Activated T-cell treated with anti-CD3 and anti-CD28 coated beads, Interleukin-2, amount 50 U/mL, for 72 hours (primary cell): Measurements from ENCODE around the gene CYP1B1. TPM values are rescaled to one million over a fixed set of nuclear protein-coding genes. Genes with fewer than 3 reads are reported as not detected.
"Not testable (repeated sequence)": the region's sequence is repeated elsewhere in the genome, so short reads cannot be mapped to it uniquely, and the experiment has no call there.

ENCODE experiments used
- ATAC-seq, 2 donors: fragments of 150-1000 bp; cut with Tn5 transposase; replicated peaks in 1 of 2; 2 replicates each; pipeline ENCODE4 v1.10.0; 2021; ENCODE audit warnings: moderate library complexity in 2 of 2, mild to moderate bottlenecking in 1 of 2
- DNase-seq, 2 donors: peaks; one replicate each; pipeline ENCODE4 v3.0.0; 2021 to 2022; ENCODE audit warnings: mixed read lengths in 1 of 2
- H3K27ac Mint-ChIP-seq: one replicate; pipeline ENCODE4 v1.8.0; 2022; ENCODE audit warnings: mild to moderate bottlenecking, moderate library complexity, mixed read lengths
- H3K27me3 Mint-ChIP-seq: one replicate; pipeline ENCODE4 v1.8.0; 2022; ENCODE audit warnings: low read depth, mixed read lengths
- H3K36me3 Mint-ChIP-seq, 2 donors: one replicate each; pipeline ENCODE4 v1.8.0; 2022; ENCODE audit warnings: mixed read lengths in 2 of 2, mild to moderate bottlenecking in 1 of 2; ENCODE audit not compliant: insufficient read depth in 2 of 2
- H3K4me1 Mint-ChIP-seq: one replicate; pipeline ENCODE4 v1.8.0; 2022; ENCODE audit warnings: low read depth, mixed read lengths
- H3K4me3 Mint-ChIP-seq, 2 donors: one replicate each; pipeline ENCODE4 v1.8.0; 2022; ENCODE audit warnings: mild to moderate bottlenecking in 2 of 2, mixed read lengths in 2 of 2, moderate library complexity in 2 of 2
- H3K9me3 Mint-ChIP-seq, 2 donors: one replicate each; pipeline ENCODE4 v1.8.0; 2022; ENCODE audit warnings: mixed read lengths in 2 of 2
- total RNA-seq, 2 donors: library from RNA; stranded (reverse); gene quantifications; one replicate each; pipeline ENCODE4 v1.2.3, GENCODE V29; 2022

The CYP1B1 gene
- 10 to 100 TPM in 1 of 2 donors, 1 to 10 TPM in 1; 9.5 to 24.3 TPM for total RNA-seq

DNA sequence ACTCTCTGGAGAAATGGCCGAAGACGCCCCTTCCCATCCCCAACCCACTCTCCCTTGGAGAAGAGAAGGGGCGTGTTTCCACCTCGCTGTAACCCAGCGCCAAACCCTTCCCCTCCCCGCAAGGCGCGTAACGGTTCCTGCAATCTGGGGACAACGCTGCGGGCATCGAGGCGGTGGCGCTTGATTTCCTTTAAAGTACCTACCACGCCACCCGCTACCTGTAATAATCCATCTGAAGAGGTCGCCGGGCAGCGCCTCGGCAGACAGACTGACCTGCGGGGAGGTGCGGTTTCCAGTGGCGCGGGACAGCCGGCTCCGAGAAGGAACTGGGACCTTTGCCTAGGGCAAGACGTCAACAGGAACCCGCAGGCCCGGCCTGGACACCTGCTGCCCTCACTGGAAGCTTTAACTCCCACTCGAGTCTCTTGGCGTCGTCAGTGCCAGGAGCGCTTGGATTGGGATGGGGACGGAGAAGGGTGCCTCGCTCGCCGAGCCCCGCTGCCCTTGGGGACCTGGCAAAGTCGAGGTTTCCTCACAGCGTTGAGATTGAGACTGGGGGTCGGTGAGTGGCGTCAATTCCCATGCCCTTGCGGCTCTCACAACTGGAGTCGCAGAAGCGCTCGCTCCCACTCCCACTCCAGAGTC is at the start of gene CYP1B1:
Gene CYP1B1, minus strand, starts transcription at position 645 of the 645 bp plus-strand sequence. CDS start 763 bp downstream, outside the sequence.
- ATAC-seq (no peak), DNase-seq (no peak)
- Mint-ChIP-seq H3K36me3 (peaks cover 0 to 11% of the 10 kb centered on the region in 2 donors), H3K9me3 (no peaks in the 10 kb centered on the region), H3K27me3 (peaks cover 38% of the 10 kb centered on the region), H3K4me1 (peaks cover 54% of the 10 kb centered on the region), H3K4me3 (peak within 1 kb of the TSS; percentile 91 to 93), H3K27ac (peak within 1 kb of the TSS; percentile 90)

GRCh38 chr2:38125007-38125406 is 49.1 kb upstream of the CYP1B1 start:
- Mint-ChIP-seq H3K36me3 (peaks cover 7 to 13% of the 10 kb centered on the region in 2 donors), H3K4me3 (no peak overlapping the region), H3K4me1 (no peaks in the 10 kb centered on the region), H3K27me3 (peaks cover 9% of the 10 kb centered on the region), H3K9me3 (peaks cover 10 to 13% of the 10 kb centered on the region in 2 donors), H3K27ac (no peak overlapping the region)
- DNase-seq (no peak), ATAC-seq (no peak)

DNA sequence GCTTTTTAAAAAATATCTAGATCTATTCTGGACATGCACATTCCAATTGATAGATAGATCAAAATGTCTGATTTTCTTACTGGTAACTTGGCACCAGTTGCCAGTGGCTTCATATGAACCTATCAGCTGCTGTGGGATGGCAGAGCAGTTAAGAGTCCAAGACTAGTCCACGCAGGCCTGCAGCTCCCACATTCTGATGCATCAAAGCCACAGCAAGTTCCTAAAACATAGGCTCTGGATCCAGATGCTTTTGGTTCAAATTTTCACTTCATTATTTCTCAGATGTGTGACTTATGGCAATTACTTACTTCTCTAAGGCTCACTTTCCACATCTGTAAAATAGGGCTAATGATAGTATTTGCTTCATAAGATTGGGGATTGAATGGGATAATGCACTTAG is 48.0 kb upstream of the CYP1B1 start:
- DNase-seq (no peak), ATAC-seq (no peak)
- Mint-ChIP-seq H3K4me3 (no peak overlapping the region), H3K27me3 (peaks cover 9% of the 10 kb centered on the region), H3K36me3 (peaks cover 7 to 13% of the 10 kb centered on the region in 2 donors), H3K9me3 (peaks cover 10 to 13% of the 10 kb centered on the region in 2 donors), H3K4me1 (no peaks in the 10 kb centered on the region), H3K27ac (no peak overlapping the region)

GRCh38 chr2:38122344-38122743 is 46.4 kb upstream of the CYP1B1 start:
- Mint-ChIP-seq H3K36me3 (peaks cover 5 to 9% of the 10 kb centered on the region in 2 donors), H3K27me3 (peaks cover 9% of the 10 kb centered on the region), H3K4me3 (no peak overlapping the region), H3K27ac (no peak overlapping the region), H3K4me1 (no peaks in the 10 kb centered on the region), H3K9me3 (peaks cover 8 to 10% of the 10 kb centered on the region in 2 donors)
- no peak for ATAC-seq
- DNase-seq = no peak

DNA sequence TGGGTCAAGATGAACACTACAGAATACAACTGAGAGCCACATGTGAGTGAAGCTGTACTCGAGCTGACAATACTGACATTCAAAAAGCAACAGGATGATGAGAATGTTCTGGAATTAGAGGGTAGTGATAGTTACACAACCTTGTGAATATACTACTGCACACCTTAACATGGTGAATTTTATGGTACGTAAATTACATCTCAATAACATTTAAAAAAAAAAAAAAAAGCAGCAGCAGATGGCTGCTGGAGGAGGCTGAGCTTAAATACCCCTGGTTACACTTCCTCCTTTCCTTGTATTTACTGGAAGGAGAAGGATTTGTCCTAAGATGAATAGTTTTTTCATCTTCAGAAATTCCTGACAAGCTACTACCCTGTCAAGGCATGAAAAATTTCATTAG is 45.5 kb upstream of the CYP1B1 start:
- Mint-ChIP-seq H3K36me3 (peaks cover 0 to 1% of the 10 kb centered on the region in 2 donors), H3K27ac (no peak overlapping the region), H3K27me3 (peaks cover 9% of the 10 kb centered on the region), H3K9me3 (peaks cover 1 to 3% of the 10 kb centered on the region in 2 donors), H3K4me1 (no peaks in the 10 kb centered on the region), H3K4me3 (no peak overlapping the region)
- no peak for DNase-seq
- no peak for ATAC-seq

GRCh38 chr2:38120829-38121228 is 44.9 kb upstream of the CYP1B1 start:
- Mint-ChIP-seq H3K4me3 (no peak overlapping the region), H3K9me3 (peaks cover 0 to under 1% of the 10 kb centered on the region in 2 donors), H3K27ac (no peak overlapping the region), H3K27me3 (peaks cover 9% of the 10 kb centered on the region), H3K36me3 (no peaks in the 10 kb centered on the region), H3K4me1 (no peaks in the 10 kb centered on the region)
- DNase-seq (no peak), ATAC-seq (no peak)

- no peaks in the 10 kb centered on the region for H3K9me3 Mint-ChIP-seq
- H3K27me3 Mint-ChIP-seq = peaks cover 9% of the 10 kb centered on the region
- no peak for ATAC-seq
- peaks cover 4% of the 10 kb centered on the region for H3K4me1 Mint-ChIP-seq
- DNase-seq = no peak
- H3K4me3 Mint-ChIP-seq = no peak overlapping the region
- H3K27ac Mint-ChIP-seq = no peak overlapping the region
- no peaks in the 10 kb centered on the region for H3K36me3 Mint-ChIP-seq
Observed at GRCh38 chr2:38120264-38120592, 44.3 kb upstream of the CYP1B1 start.

GRCh38 chr2:38116762-38117161 is 40.8 kb upstream of the CYP1B1 start:
- Mint-ChIP-seq H3K9me3 (peaks cover 2 to 3% of the 10 kb centered on the region in 2 donors), H3K36me3 (peaks cover 3 to 11% of the 10 kb centered on the region in 2 donors), H3K4me1 (peaks cover 19% of the 10 kb centered on the region), H3K4me3 (no peak overlapping the region), H3K27ac (no peak overlapping the region), H3K27me3 (peaks cover 38% of the 10 kb centered on the region)
- DNase-seq (no peak), ATAC-seq (no peak)

DNA sequence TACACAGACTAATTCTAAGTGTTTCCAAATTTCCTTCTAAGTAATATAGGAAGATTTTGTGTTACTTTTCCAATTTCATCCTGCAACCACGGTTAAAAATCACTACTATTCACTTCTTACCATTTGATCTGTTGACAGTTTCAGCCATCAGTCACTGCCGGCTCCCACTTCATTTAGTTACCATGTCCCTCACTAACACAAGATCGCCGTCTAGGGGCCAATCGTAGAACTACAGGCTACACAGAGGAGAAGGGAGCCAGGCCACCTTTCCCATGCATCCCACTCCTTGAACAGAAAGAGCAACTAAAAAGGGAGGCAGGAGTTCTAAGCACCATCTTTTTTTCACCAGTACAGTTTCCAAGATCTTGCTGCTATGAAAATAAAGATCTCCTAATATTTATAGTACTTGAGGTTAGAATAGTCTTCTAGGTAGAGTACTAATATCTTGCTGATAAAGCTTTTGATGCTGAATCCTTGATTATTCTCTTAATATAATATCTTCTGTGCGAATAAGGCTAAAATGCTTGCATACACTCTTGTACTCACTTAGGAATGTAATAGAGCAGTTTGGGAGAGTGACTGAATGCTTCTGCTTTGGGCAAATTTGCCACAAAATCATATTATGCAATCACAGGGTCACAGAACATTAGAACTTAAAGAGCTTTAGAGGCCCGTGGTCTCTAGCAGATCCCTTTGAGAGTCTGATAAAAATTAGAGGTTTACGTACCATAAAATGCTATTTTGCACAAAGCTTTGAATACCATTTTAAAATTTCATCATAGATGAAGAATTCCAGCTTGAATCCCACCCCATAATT is 39.5 kb upstream of the CYP1B1 start:
- Mint-ChIP-seq H3K4me3 (no peak overlapping the region), H3K27ac (no peak overlapping the region), H3K9me3 (peaks cover 3 to 6% of the 10 kb centered on the region in 2 donors), H3K36me3 (peaks cover 3 to 17% of the 10 kb centered on the region in 2 donors), H3K4me1 (peaks cover 19% of the 10 kb centered on the region), H3K27me3 (peaks cover 43% of the 10 kb centered on the region)
- ATAC-seq = peak; percentile 75 to 76
- peak; percentile 83 for DNase-seq

DNA sequence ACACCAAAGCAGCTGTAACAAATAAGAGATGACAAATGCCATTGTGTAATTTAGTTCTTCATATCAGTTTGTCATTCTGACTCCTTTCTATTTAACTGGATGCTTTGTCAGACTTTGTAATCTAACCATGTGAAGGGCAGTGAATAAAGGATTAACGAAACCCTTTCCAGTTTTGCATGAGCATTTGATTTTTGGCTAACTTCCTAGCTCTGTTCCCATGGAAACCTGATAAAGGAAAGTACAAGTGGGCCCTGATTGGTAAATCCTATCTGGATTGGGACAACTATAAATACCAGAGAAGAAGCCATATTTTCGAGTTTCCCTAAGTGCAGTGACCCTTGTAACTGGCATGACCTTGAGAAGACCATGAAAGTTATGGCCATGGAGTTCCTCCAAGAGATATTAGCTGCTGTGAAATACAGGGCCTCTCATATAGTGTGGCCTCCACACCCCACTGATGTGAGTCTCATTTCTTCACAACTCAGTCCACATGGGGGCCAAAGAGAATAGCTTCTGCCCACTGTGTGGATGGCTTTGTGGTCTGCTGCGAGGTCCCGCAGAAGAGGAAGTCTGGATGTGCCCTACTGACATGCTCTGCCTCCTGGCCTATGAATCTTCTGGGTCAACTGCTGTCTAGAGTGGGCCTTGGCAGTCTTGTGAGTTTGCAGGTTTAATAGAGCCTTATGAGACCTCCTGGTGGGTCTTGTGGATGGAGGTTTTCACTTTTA is 38.2 kb upstream of the CYP1B1 start:
- Mint-ChIP-seq H3K27me3 (peaks cover 52% of the 10 kb centered on the region), H3K4me3 (no peak overlapping the region), H3K36me3 (peaks cover 3 to 17% of the 10 kb centered on the region in 2 donors), H3K9me3 (peaks cover 3 to 6% of the 10 kb centered on the region in 2 donors), H3K27ac (no peak overlapping the region), H3K4me1 (peaks cover 25% of the 10 kb centered on the region)
- ATAC-seq (no peak), DNase-seq (no peak)

- Mint-ChIP-seq H3K36me3 (peaks cover 3 to 17% of the 10 kb centered on the region in 2 donors), H3K4me1 (peaks cover 33% of the 10 kb centered on the region), H3K4me3 (no peak overlapping the region), H3K27ac (no peak overlapping the region), H3K9me3 (peaks cover 3 to 6% of the 10 kb centered on the region in 2 donors), H3K27me3 (peaks cover 63% of the 10 kb centered on the region)
- DNase-seq (no peak), ATAC-seq (no peak)
Observed at GRCh38 chr2:38113051-38113450, 37.1 kb upstream of the CYP1B1 start.

DNA sequence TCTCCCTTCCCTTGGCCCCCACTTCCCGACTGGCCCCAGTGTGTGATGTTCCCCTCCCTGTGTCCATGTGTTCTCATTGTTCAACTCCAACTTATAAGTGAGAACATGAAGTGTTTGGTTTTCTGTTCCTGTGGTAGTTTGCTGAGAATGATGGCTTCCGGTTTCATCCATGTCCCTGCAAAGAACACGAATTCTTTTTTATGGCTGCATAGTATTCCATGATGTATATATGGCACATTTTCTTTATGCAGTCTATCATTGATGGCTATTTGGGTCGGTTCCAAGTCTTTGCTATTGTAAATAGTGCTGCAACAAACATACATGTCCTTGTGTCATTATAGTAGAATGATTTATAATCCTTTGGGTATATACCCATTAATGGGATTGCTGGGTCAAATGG is 35.4 kb upstream of the CYP1B1 start:
- not testable (repeated sequence) for ATAC-seq, DNase-seq

DNA sequence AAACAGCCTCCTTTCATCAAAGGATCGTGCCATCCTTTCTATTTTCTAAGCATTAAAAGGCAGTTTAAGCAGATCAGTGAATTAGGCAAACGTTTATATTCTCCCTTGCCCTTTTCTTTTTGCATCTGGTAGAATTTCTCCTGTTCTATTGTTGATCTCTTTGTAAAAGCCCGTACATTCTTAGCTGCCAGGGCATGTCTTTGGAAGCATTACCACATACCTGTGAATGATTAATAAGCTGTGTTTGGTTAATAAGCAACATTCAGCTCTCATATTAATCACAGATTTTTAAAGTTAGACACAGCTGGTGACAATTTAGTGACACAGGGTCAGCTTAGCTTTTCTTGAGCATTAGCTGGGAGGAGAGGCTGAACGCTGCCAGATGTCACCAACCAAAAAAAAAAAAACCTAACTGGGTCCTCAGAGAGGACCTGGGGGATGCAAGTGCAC is 33.8 kb upstream of the CYP1B1 start:
- H3K9me3 Mint-ChIP-seq = peaks cover 3 to 6% of the 10 kb centered on the region in 2 donors
- DNase-seq (no peak), ATAC-seq (no peak)
- peaks cover 76% of the 10 kb centered on the region for H3K27me3 Mint-ChIP-seq
- H3K4me3 Mint-ChIP-seq = no peak overlapping the region
- no peak overlapping the region for H3K27ac Mint-ChIP-seq
- H3K4me1 Mint-ChIP-seq = peaks cover 55% of the 10 kb centered on the region
- peaks cover 3 to 17% of the 10 kb centered on the region in 2 donors for H3K36me3 Mint-ChIP-seq

More for the DNA sequence above, 35.4 kb upstream of the CYP1B1 start:
- not testable (repeated sequence) for H3K27ac Mint-ChIP-seq, H3K9me3 Mint-ChIP-seq, H3K4me3 Mint-ChIP-seq
- Mint-ChIP-seq H3K4me1 (peaks cover 49% of the 10 kb centered on the region), H3K36me3 (peaks cover 3 to 17% of the 10 kb centered on the region in 2 donors), H3K27me3 (peaks cover 66% of the 10 kb centered on the region)
